Transverse colon (tissue), 4 donors: Measurements from ENCODE around the gene CYBC1.

Experiments used
- CTCF ChIP-seq, 5 experiments: fragments of 200-600 bp in 3 of 5; fragments of 450-650 bp in 2 of 5; sonication (generic) in 3 of 5; IDR thresholded peaks; 1 replicate in 2 of 5; 2 replicates in 3 of 5; pipeline ENCODE4 v1.5.1; 2016 to 2017; ENCODE audit warnings: antibody characterized with exemption in 5 of 5, inconsistent platforms in 3 of 5, mild to moderate bottlenecking in 2 of 5, moderate library complexity in 1 of 5
- EP300 ChIP-seq: sonication (generic); formaldehyde crosslinking; IDR thresholded peaks from one replicate; pipeline ENCODE4 v1.6.1; 2017; ENCODE audit warnings: antibody characterized with exemption, low read depth
- POLR2A ChIP-seq: fragments of 450-650 bp; IDR thresholded peaks from one replicate; pipeline ENCODE4 v1.6.1; 2016; ENCODE audit warnings: antibody characterized with exemption, mild to moderate bottlenecking, moderate library complexity
- POLR2AphosphoS5 ChIP-seq, 3 donors: sonication (generic); formaldehyde crosslinking; IDR thresholded peaks; one replicate each; pipeline ENCODE4 v1.6.1; 2016; ENCODE audit warnings: antibody characterized with exemption in 3 of 3

- TF ChIP-seq POLR2A (no peak), CTCF (IDR thresholded peaks at IDR 0.05) (no peak), EP300 (no peak), POLR2AphosphoS5 (IDR thresholded peaks at IDR 0.05) (no peak)
Measured at GRCh38 chr17:82400206-82400605, 50.3 kb downstream of the CYBC1 start.
